OCI-LY1 (cell line): ENCODE data around the gene CSH2.
"Not testable (repeated sequence)": the region's sequence is repeated elsewhere in the genome, so short reads cannot be mapped to it uniquely, and the experiment has no call there.

Experiments
- CTCF ChIP-seq: fragments of 200-600 bp; sonication (generic), shearing (Covaris generic); IDR thresholded peaks from 2 replicates; pipeline ENCODE4 v1.5.1; 2017; ENCODE audit warnings: mild to moderate bottlenecking, antibody characterized with exemption, low read length, moderate library complexity, mixed read lengths
- EZH2 ChIP-seq: fragments of 200-600 bp; sonication (generic), shearing (Covaris generic); IDR thresholded peaks from 2 replicates; pipeline ENCODE4 v1.8.0; 2017; ENCODE audit warnings: borderline replicate concordance, mixed run types, mild to moderate bottlenecking, antibody characterized with exemption, low read length, moderate library complexity, mixed read lengths

DNA sequence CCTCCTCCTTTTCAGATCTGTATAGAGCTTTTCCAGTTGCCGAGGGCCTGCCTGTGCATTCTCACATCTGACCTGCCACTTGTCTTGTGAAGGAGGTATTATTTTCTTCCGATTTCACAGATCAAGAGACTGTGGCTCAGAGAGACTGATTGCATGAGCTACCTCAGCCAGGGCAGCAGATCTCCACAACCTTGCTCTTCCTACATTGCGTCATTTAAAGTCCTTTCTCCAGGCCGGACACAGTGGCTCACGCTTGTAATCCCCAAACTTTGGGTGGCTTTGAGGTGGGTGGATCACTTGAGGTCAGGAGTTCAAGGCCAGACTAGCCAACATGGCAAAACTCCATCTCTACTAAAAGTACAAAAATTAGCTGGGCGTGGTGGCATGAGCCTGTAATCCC is 46.6 kb upstream of the CSH2 start:
- TF ChIP-seq CTCF, EZH2: not testable (repeated sequence)
